Cardiac fibroblast (primary cell): Measurements from ENCODE around the gene SEMG1.

Experiments
- DNase-seq, 2 donors: peaks; one replicate each; pipeline versions ENCODE4 v3.0.0 to v3.0.0-alpha.2; 2010; ENCODE audit warnings: low read depth in 2 of 2
- H3K4me3 ChIP-seq, 2 donors: replicated peaks in 1 of 2; 1 replicate in 1 of 2; 2 replicates in 1 of 2; pipeline ENCODE4 v1.5.1; 2011; ENCODE audit warnings: low read depth in 2 of 2, low read length in 2 of 2, mild to moderate bottlenecking in 2 of 2, moderate library complexity in 1 of 2
- CTCF ChIP-seq: IDR thresholded peaks from one replicate; pipeline ENCODE4 v1.5.1; 2011; ENCODE audit warnings: low read depth, mild to moderate bottlenecking, low read length, inconsistent platforms

Gene SEMG1

GRCh38 chr20:45218124-45218523 lies 11.3 kb downstream of the SEMG1 start:
- TF ChIP-seq CTCF = no peak
- DNase-seq = no peak

GRCh38 chr20:45218636-45219035 lies 11.8 kb downstream of the SEMG1 start:
- DNase-seq = no peak
- TF ChIP-seq CTCF = no peak
- H3K4me3 ChIP-seq = no peak overlapping the region

More at GRCh38 chr20:45218124-45218523, 11.3 kb downstream of the SEMG1 start:
- no peak overlapping the region for H3K4me3 ChIP-seq

GRCh38 chr20:45221076-45221475 lies 14.2 kb downstream of the SEMG1 start, which contains the start of gene SEMG2:
TSS of gene SEMG2 (plus strand) at chr20:45221373. CDS start at chr20:45221390, 17 bp downstream.
- DNase-seq = no peak
- TF ChIP-seq CTCF = no peak

GRCh38 chr20:45223136-45223535 lies 16.3 kb downstream of the SEMG1 start:
- H3K4me3 ChIP-seq = no peak overlapping the region
- no peak for TF ChIP-seq CTCF
- no peak for DNase-seq

More at GRCh38 chr20:45221076-45221475, 14.2 kb downstream of the SEMG1 start, which contains the start of gene SEMG2:
- H3K4me3 ChIP-seq = no peak within 1 kb of the TSS

GRCh38 chr20:45226287-45226686 lies 19.5 kb downstream of the SEMG1 start:
- TF ChIP-seq CTCF = no peak
- no peak overlapping the region for H3K4me3 ChIP-seq
- DNase-seq = no peak

- DNase-seq = peak; percentile 7 to 13
- peak; percentile 61 for TF ChIP-seq CTCF
- no peak overlapping the region for H3K4me3 ChIP-seq
Observed at GRCh38 chr20:45229264-45230056, 22.6 kb downstream of the SEMG1 start.
